Stimulated activated effector memory CD8-positive, alpha-beta T cell treated with anti-CD3 and anti-CD28 coated beads, Interleukin-12 subunit alpha, Interleukin-12 subunit beta, amount 100 ng/mL, for 72 hours (primary cell): ENCODE measurements around the gene USP35.
A peak's percentile ranks its signal among the peaks of the same experiment; 100 is the strongest.

ENCODE experiments used
- ATAC-seq: fragments of 150-1000 bp; cut with Tn5 transposase; 2 replicates; pipeline ENCODE4 v1.10.0; 2021
- DNase-seq, 2 donors: peaks; one replicate each; pipeline ENCODE4 v3.0.0; 2021 to 2022; ENCODE audit warnings: low spot score in 2 of 2
- H3K27ac Mint-ChIP-seq: one replicate; pipeline ENCODE4 v1.8.0; 2022; ENCODE audit warnings: mild to moderate bottlenecking, mixed read lengths
- H3K36me3 Mint-ChIP-seq: one replicate; pipeline ENCODE4 v1.8.0; 2022; ENCODE audit warnings: mild to moderate bottlenecking, mixed read lengths
- H3K4me1 Mint-ChIP-seq: one replicate; pipeline ENCODE4 v1.8.0; 2022; ENCODE audit warnings: mixed read lengths
- H3K4me3 Mint-ChIP-seq: one replicate; pipeline ENCODE4 v1.8.0; 2022; ENCODE audit warnings: mild to moderate bottlenecking, mixed read lengths
- H3K9me3 Mint-ChIP-seq: one replicate; pipeline ENCODE4 v1.8.0; 2022; ENCODE audit warnings: mixed read lengths

The USP35 gene

DNA sequence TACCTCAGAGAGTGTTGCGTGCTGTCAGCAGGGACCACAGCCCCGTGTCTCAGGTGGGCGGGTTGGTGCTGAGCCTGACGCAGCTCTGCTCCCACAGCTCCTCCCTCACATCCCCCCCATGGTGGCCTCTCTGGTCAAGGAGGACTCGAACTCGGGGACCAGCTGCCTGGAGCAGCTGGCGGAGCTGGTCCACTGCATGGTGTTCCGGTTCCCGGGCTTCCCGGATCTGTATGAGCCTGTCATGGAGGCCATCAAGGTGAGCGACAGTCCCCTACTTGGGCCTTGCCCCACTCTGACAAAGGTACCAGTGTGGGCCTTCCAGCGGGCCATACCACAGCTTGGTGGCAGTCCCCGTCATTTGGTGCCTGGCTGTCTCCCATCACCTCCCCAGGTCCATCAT, 11.8 kb downstream of the USP35 start:
- DNase-seq: no peak
- H3K4me1 Mint-ChIP-seq: peaks cover 30% of the 10 kb centered on the region

DNA sequence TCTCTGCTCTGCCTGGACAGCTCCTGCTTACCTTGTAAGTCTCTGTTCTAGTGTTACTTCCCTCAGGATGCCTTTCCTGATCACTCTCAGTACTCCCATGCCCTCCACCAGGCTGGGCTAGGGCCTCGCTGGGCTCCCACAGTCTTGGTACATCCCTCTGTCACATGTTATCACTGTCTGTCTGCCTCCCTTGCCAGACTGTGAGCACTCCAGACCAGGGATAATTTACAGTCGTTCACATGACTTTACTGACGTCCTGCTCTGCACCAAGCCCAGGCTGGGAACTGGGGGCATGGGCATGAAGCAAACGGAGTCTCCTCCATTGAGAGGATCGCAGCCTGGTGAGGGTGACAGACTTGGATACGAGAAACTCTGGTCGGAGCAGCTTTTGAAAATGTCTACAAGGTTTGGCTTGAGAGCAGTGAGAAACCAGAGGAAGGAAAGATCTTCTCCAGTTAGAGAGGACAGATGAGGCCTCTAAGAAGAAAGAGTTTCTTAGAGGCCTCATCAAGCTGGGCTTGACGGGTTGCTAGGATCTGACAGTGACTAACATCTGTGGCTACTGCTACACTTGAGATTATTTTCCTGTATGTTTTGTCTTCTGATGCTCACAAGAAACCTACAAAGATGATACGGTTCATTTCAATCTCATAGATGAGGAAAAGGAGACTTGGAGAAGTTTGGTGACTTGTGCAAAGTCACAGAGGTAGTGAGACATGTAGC, 12.5 kb downstream of the USP35 start:
- no peak for DNase-seq
- ATAC-seq: no peak
- H3K4me1 Mint-ChIP-seq: peaks cover 30% of the 10 kb centered on the region
- H3K4me3 Mint-ChIP-seq: peak overlapping the region; percentile 18
- no peaks in the 10 kb centered on the region for H3K9me3 Mint-ChIP-seq
- H3K36me3 Mint-ChIP-seq: no peaks in the 10 kb centered on the region
- H3K27ac Mint-ChIP-seq: peak overlapping the region; percentile 87

More for the DNA sequence above, 11.8 kb downstream of the USP35 start:
- ATAC-seq: no peak
- H3K36me3 Mint-ChIP-seq: no peaks in the 10 kb centered on the region
- no peak overlapping the region for H3K4me3 Mint-ChIP-seq
- no peak overlapping the region for H3K27ac Mint-ChIP-seq
- no peaks in the 10 kb centered on the region for H3K9me3 Mint-ChIP-seq

DNA sequence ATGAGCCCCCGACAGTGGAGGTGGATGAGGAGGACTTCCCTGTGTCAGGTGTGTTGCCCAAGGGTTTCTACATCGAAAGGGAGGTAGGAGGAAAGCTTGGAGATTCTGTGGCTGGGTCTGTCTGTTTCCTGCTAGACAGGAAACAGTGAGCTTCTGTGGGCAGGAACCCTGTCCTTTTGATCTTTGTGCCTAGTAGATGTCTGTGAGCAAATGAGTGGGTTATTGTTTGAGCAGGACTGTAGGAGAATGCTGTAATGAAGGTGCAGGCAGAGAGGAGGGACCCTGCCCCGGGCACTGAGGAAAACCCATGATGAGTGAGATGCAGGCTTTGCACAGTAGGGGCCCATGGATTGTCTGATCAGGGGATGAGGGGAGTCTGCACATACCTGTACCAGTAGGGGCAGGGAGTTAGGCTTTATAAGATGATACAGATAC, 14.0 kb downstream of the USP35 start:
- ATAC-seq (peak; percentile 77), DNase-seq (peak in 1 of 2 donors; percentile 57)
- H3K4me1 Mint-ChIP-seq: peaks cover 30% of the 10 kb centered on the region
- H3K36me3 Mint-ChIP-seq: no peaks in the 10 kb centered on the region
- peak overlapping the region; percentile 67 for H3K4me3 Mint-ChIP-seq
- peak overlapping the region; percentile 87 for H3K27ac Mint-ChIP-seq
- H3K9me3 Mint-ChIP-seq: no peaks in the 10 kb centered on the region

DNA sequence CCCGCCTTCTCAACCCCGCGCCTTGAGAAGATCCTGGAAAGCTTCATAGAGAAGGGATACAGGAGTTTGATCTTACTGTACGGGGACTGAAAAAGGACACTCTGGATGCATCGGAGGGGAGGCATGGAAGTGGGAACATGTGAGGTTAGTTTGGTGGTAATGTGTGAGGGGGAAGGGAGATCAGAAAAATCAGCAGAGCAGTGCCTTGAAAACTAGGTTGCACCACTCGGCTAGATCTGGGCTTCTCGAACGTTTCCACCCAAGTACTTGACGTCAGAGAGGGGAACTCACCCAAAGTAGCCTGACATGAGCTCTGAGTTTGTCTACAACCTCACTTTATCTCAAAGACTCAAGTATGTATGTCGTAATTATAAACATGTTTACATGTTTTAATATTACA, 14.5 kb downstream of the USP35 start:
- peaks cover 30% of the 10 kb centered on the region for H3K4me1 Mint-ChIP-seq
- ATAC-seq (peak; percentile 42), DNase-seq (no peak)
- peak overlapping the region; percentile 87 for H3K27ac Mint-ChIP-seq
- no peaks in the 10 kb centered on the region for H3K36me3 Mint-ChIP-seq
- H3K9me3 Mint-ChIP-seq: no peaks in the 10 kb centered on the region
- H3K4me3 Mint-ChIP-seq: peak overlapping the region; percentile 67

DNA sequence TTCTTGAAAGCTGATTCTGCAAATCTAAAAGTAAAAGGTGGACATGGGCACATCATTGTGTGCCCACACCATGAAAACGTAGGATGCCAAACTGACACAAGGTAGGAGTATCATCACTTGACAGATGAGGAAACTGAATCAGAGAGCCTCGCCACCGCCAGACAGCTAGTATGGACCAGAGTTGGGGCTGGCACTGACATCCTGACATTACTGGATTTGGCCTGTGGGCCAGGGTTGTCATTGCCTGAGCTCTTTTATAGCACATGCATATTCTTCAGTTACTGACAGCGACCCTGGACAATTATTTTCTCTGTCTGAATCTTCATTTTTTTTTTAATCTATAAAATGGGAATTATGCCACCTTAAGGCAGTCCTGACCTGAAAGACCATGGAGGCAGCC, 16.5 kb downstream of the USP35 start:
- no peak for ATAC-seq
- Mint-ChIP-seq H3K4me3 (no peak overlapping the region), H3K9me3 (no peaks in the 10 kb centered on the region), H3K36me3 (no peaks in the 10 kb centered on the region), H3K27ac (no peak overlapping the region), H3K4me1 (peaks cover 30% of the 10 kb centered on the region)
- DNase-seq: no peak

DNA sequence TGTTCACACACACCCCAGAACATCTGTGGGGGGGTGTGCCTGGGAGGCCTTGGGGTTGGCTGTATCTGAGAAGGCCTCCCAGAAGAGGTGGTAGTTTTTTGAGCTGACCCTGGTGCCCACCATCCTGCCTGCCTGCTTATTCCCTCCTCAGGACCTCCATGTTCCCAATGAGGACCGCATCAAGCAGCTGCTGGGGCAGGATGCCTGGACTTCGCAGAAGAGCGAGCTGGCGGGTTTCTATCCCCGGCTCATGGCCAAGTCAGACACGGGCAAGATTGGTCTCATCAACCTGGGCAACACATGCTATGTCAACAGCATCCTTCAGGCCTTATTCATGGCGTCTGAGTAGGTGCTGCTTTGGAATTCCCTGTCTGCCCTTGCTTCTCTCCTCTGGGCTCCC, 17.0 kb downstream of the USP35 start:
- Mint-ChIP-seq H3K4me1 (peaks cover 30% of the 10 kb centered on the region), H3K4me3 (no peak overlapping the region), H3K27ac (no peak overlapping the region), H3K9me3 (no peaks in the 10 kb centered on the region), H3K36me3 (no peaks in the 10 kb centered on the region)
- DNase-seq (no peak), ATAC-seq (no peak)

DNA sequence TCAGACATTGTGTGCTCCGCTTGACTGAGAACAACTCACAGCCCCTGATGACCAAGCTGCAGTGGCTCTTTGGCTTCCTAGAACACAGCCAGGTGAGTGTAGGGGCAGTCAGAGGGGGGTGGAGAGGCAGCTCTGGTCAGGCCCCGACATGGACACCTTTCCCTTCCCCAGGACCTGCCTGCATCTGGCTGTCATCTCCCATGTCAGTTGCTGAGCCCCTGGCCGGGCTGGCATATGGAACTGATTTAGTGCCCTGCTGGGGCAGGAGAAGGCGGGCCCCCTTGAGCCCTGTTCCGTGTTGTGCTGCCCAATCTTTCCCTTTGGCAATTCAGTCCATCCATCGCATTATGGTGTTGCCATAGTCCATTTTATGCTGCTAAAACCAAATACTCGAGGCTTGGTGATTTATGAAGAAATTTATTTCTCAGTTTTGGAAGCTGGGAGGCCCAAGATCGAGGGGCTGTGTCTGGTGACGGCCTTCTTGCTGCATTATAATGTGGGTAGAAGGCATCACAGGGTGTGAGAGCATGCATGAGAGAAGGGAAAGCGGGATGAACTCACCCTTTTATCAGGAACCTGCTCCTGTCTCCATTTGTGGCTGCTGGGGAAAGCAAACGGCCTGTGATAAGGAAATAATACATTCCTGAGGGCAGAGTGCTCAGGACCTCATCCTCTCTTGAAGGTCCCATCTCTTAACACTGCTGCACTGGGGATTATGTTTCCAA, 19.0 kb downstream of the USP35 start:
- ATAC-seq (no peak), DNase-seq (no peak)
- Mint-ChIP-seq H3K27ac (peak overlapping the region; percentile 67), H3K9me3 (no peaks in the 10 kb centered on the region), H3K4me3 (no peak overlapping the region), H3K36me3 (no peaks in the 10 kb centered on the region), H3K4me1 (peaks cover 17% of the 10 kb centered on the region)

DNA sequence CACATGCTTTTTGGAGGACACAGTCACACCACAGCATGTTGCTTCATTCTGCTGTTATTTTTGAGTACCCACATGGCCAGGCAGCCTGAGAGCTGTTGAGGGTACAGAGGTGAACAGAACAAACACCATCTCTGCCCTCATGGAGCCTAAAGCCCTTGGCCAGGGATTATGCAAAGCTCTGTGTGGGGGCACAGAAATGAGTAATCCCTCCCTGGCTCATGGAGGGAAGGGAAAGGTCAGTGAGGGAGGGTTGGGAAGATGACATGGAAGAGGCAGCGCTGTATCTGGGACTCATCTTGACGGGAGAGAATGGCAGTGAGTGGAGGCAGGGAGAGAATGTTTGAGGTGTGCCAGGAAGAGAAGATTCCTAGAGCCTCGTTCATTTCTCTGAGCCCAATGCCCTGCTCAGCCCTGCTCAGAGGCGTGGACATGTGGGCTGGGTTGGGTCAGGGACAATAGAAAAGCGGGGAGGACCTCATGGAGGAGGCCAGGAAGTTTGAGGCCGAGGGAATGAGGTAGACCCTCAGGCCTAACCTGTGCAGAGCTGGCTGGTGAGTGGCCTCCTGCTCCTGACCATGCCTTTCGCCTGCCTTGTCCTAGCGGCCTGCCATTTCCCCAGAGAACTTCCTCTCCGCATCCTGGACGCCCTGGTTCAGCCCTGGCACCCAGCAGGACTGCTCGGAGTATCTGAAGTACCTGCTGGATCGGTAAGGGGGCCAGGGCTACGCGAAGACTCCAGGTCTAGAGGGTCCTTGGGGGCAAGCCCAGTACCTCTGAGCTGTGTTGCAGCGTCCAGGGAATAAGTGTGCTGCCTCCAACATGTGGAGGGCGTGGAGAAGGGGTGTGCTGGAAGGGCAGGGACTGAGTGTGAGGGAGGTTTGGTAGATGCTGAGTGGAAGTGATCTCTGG, 19.8 kb downstream of the USP35 start:
- no peaks in the 10 kb centered on the region for H3K36me3 Mint-ChIP-seq

DNA sequence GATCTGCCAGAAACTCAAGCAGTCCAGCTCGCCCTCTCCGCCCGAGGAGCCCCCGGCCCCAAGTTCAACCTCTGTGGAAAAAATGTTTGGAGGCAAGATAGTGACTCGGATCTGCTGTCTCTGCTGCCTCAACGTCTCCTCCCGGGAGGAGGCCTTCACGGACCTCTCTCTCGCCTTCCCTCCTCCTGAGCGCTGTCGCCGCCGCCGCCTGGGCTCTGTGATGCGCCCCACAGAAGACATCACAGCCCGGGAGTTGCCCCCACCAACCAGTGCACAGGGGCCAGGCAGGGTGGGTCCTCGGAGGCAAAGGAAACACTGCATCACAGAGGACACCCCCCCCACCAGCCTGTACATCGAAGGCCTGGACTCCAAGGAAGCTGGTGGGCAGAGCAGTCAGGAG, 20.8 kb downstream of the USP35 start:
- no peak overlapping the region for H3K4me3 Mint-ChIP-seq
- ATAC-seq (no peak), DNase-seq (no peak)
- no peaks in the 10 kb centered on the region for H3K9me3 Mint-ChIP-seq
- peaks cover 8% of the 10 kb centered on the region for H3K4me1 Mint-ChIP-seq
- H3K27ac Mint-ChIP-seq: peak overlapping the region; percentile 67
- H3K36me3 Mint-ChIP-seq: no peaks in the 10 kb centered on the region

More for the DNA sequence above, 19.8 kb downstream of the USP35 start:
- H3K4me1 Mint-ChIP-seq: peaks cover 10% of the 10 kb centered on the region
- no peaks in the 10 kb centered on the region for H3K9me3 Mint-ChIP-seq
- H3K4me3 Mint-ChIP-seq: no peak overlapping the region
- ATAC-seq: no peak
- no peak for DNase-seq
- peak overlapping the region; percentile 67 for H3K27ac Mint-ChIP-seq

DNA sequence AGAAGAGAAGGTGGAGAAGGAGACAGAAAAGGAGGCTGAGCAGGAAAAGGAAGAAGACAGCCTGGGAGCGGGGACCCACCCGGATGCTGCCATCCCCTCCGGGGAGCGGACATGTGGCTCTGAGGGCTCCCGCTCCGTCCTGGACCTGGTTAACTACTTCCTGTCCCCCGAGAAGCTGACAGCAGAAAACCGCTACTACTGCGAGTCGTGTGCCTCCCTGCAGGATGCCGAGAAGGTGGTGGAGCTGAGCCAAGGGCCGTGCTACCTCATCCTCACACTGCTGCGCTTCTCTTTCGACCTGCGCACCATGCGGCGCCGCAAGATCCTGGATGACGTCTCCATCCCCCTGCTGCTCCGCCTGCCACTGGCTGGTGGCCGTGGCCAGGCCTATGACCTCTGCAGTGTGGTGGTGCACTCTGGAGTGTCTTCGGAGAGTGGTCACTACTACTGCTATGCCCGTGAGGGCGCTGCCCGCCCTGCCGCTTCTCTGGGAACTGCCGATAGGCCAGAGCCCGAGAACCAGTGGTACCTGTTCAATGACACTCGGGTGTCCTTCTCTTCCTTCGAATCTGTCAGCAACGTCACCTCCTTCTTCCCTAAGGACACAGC, 21.4 kb downstream of the USP35 start:
- no peak overlapping the region for H3K4me3 Mint-ChIP-seq
- no peak for ATAC-seq
- H3K4me1 Mint-ChIP-seq: peaks cover 5% of the 10 kb centered on the region
- H3K27ac Mint-ChIP-seq: peak overlapping the region; percentile 67
- no peaks in the 10 kb centered on the region for H3K36me3 Mint-ChIP-seq
- no peaks in the 10 kb centered on the region for H3K9me3 Mint-ChIP-seq
- DNase-seq: no peak

DNA sequence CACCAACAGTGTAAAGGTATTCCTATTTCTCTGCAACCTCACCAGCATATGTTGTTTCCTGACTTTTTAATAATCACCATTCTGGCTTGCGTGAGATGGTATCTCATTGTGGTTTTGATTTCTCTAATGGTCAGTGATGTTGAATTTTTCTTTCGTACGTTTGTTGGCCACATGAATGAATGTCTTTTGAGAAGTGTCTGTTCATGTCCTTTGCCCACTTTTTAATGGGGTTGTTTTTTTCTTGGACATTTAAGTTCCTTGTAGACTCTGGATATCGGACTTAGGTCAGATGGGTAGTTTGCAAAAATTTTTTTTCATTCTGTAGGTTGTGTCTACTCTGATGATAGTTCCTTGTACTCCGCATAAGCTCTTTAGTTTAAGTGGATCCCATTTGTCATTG, 22.8 kb downstream of the USP35 start:
- DNase-seq (no peak), ATAC-seq (no peak)
- no peaks in the 10 kb centered on the region for H3K36me3 Mint-ChIP-seq
- H3K4me3 Mint-ChIP-seq: no peak overlapping the region
- no peaks in the 10 kb centered on the region for H3K9me3 Mint-ChIP-seq
- no peak overlapping the region for H3K27ac Mint-ChIP-seq
- H3K4me1 Mint-ChIP-seq: peaks cover 5% of the 10 kb centered on the region

DNA sequence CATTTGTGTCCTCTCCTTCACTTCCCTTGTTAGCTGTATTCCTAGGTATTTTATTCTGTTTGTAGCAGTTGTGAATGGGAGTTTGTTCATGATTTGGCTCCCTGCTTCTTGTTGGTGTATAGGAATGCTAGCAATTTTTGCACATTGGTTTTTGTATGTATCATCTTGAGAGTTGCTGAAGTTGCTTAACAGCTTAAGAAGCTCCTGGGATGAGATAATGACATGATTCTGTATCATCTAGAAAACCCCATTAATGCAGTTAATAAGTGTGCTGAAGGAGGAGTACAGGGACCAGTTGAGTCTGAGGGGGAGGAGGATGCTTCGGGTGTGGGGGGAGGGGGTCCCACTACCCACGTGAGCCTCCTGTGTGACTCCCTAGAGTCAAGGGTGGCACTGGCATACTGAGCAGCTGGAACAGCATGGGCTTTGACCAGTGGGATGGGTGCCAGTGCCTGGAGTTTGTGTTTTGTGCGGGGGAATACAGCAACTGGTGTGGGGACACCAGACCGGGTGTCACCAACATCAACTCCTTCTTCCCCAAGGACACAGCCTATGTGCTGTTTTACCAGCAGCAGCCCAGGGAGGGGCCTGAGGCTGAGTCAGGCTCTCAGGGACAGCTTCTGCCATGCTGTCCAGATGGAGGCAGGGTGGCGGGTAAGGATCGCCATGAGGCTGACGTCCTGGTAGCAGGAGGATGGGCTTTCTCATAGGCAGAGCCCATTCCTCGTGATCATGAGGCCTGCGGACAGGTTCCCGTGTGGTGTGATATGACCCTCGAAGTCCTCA, 24.1 kb downstream of the USP35 start:
- no peak for DNase-seq
- peaks cover 12% of the 10 kb centered on the region for H3K4me1 Mint-ChIP-seq
- H3K36me3 Mint-ChIP-seq: no peaks in the 10 kb centered on the region
- H3K4me3 Mint-ChIP-seq: no peak overlapping the region
- no peak for ATAC-seq
- H3K27ac Mint-ChIP-seq: no peak overlapping the region
- no peaks in the 10 kb centered on the region for H3K9me3 Mint-ChIP-seq

DNA sequence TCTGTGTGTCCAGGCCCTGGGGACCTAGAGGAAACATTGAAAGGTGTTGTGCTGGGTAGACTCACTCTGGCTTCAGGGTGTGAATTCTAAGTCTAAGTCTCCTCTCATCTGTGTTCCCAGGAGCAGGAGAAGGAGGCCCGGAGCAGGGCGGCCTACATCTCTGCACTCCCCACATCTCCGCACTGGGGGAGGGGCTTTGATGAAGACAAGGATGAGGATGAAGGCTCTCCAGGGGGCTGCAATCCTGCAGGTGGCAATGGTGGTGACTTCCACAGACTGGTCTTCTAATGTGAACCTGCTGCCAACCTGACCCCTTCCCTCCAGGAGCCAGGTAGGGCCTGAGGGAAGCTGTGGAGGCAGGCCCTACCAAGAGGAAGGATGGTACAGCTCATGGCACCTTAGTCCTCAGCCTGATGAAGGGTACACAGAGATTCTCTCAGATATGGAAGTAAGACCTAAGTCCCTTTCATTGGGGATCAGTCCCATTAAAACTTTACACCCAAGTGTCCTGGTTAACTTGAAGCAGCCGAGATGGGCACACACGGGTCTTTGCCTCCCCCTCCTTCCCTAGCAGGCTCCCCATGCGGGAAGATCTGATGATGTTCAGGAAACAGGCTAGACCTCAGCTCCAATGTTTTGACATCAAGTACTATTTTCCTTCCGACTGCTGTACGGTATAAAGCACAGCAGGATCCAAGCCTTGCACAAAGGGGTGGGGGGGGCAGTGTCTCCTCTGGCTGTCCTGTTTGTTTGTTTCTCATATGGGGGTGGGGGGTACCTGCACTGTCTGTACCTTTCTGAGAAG, 25.0 kb downstream of the USP35 start:
- H3K36me3 Mint-ChIP-seq: no peaks in the 10 kb centered on the region
- no peak for ATAC-seq
- H3K27ac Mint-ChIP-seq: no peak overlapping the region
- H3K4me3 Mint-ChIP-seq: no peak overlapping the region
- no peaks in the 10 kb centered on the region for H3K9me3 Mint-ChIP-seq
- DNase-seq: no peak
- peaks cover 12% of the 10 kb centered on the region for H3K4me1 Mint-ChIP-seq
